Neural cell (in vitro differentiated cells): ENCODE measurements around the gene SLC5A9. TPM values are rescaled to one million over a fixed set of nuclear protein-coding genes. Genes with fewer than 3 reads are reported as not detected.
A peak's percentile ranks its signal among the peaks of the same experiment; 100 is the strongest.

Source experiments
- H2AFZ ChIP-seq: fragments of 200-600, 300-800 bp; sonication (generic), shearing (Covaris generic); 2 replicates; pipeline ENCODE4 v1.6.0; 2014; ENCODE audit warnings: low read depth, mild to moderate bottlenecking, antibody characterized with exemption, low read length, moderate library complexity
- H3F3A ChIP-seq: fragments of 200-600 bp; shearing (Covaris generic); 2 replicates; pipeline ENCODE4 v1.6.1; 2016; ENCODE audit warnings: mild to moderate bottlenecking, moderate library complexity, mixed read lengths, antibody characterized with exemption, low read length; ENCODE audit not compliant: insufficient read depth, poor library complexity, severe bottlenecking
- H3K27ac ChIP-seq: fragments of 200-600, 300-800 bp; sonication (generic), shearing (Covaris generic); 2 replicates; pipeline ENCODE4 v1.5.1; 2014; ENCODE audit warnings: mild to moderate bottlenecking, low read length, moderate library complexity
- H3K27me3 ChIP-seq: fragments of 300-800, 200-600 bp; sonication (generic), shearing (Covaris generic); 2 replicates; pipeline ENCODE4 v1.6.0; 2014; ENCODE audit warnings: mild to moderate bottlenecking, low read depth, low read length, moderate library complexity; ENCODE audit not compliant: insufficient read depth
- H3K36me3 ChIP-seq: fragments of 300-800, 200-600 bp; sonication (generic), shearing (Covaris generic); 2 replicates; pipeline ENCODE4 v1.5.1; 2014; ENCODE audit warnings: mild to moderate bottlenecking, antibody characterized with exemption, low read length, moderate library complexity; ENCODE audit not compliant: insufficient read depth
- H3K4me2 ChIP-seq: fragments of 300-800, 200-600 bp; sonication (generic), shearing (Covaris generic); 2 replicates; pipeline ENCODE4 v1.6.0; 2014; ENCODE audit warnings: mild to moderate bottlenecking, low read length
- H3K4me3 ChIP-seq: fragments of 300-800, 200-600 bp; sonication (generic), shearing (Covaris generic); 2 replicates; pipeline ENCODE4 v1.5.1; 2014; ENCODE audit warnings: mild to moderate bottlenecking, low read length, moderate library complexity
- H3K79me2 ChIP-seq: fragments of 200-600 bp; shearing (Covaris generic); replicated peaks from 2 replicates; pipeline ENCODE4 v1.6.0; 2014; ENCODE audit warnings: mild to moderate bottlenecking, low read length, moderate library complexity; ENCODE audit not compliant: insufficient read depth
- H3K9ac ChIP-seq: fragments of 300-800, 200-600 bp; sonication (generic), shearing (Covaris generic); 2 replicates; pipeline ENCODE4 v1.6.1; 2016; ENCODE audit warnings: mild to moderate bottlenecking, low read length, mixed read lengths
- H3K9me2 ChIP-seq: fragments of 200-600 bp; shearing (Covaris generic); 2 replicates; pipeline ENCODE4 v1.6.1; 2016; ENCODE audit warnings: mild to moderate bottlenecking, low read length, mixed read lengths; ENCODE audit not compliant: insufficient read depth
- H3K9me3 ChIP-seq: fragments of 200-600, 300-800 bp; sonication (generic), shearing (Covaris generic); 2 replicates; pipeline ENCODE4 v1.6.1; 2016; ENCODE audit warnings: mild to moderate bottlenecking, mixed run types, low read length, moderate library complexity, mixed read lengths
- H4K20me1 ChIP-seq: fragments of 200-600 bp; shearing (Covaris generic); 2 replicates; pipeline ENCODE4 v1.6.1; 2016; ENCODE audit warnings: mild to moderate bottlenecking, mixed run types; ENCODE audit not compliant: insufficient read depth
- EP300 ChIP-seq: fragments of 450-650 bp; conservative IDR thresholded peaks from 2 replicates; pipeline ENCODE4 v1.6.1; 2014; ENCODE audit warnings: antibody characterized with exemption, mild to moderate bottlenecking, moderate library complexity; ENCODE audit not compliant: poor library complexity, severe bottlenecking
- EZH2 ChIP-seq: fragments of 200-600, 300-800 bp; shearing (Covaris generic), sonication (generic); IDR thresholded peaks from 2 replicates; pipeline ENCODE4 v1.6.1; 2014; ENCODE audit warnings: antibody characterized with exemption, low read length, borderline replicate concordance, mild to moderate bottlenecking; ENCODE audit not compliant: insufficient read depth, poor library complexity, severe bottlenecking
- MXI1 ChIP-seq: fragments of 450-650 bp; conservative IDR thresholded peaks from 2 replicates; pipeline ENCODE4 v1.6.1; 2014; ENCODE audit warnings: antibody characterized with exemption, mild to moderate bottlenecking; ENCODE audit not compliant: poor library complexity, severe bottlenecking
- POLR2AphosphoS5 ChIP-seq: IDR thresholded peaks from 2 replicates; pipeline ENCODE4 v1.6.1; 2012
- RAD21 ChIP-seq: fragments of 450-650 bp; conservative IDR thresholded peaks from 2 replicates; pipeline ENCODE4 v1.6.1; 2014; ENCODE audit warnings: antibody characterized with exemption, mild to moderate bottlenecking, moderate library complexity
- REST ChIP-seq: IDR thresholded peaks from 2 replicates; pipeline ENCODE4 v1.6.1; 2012; ENCODE audit warnings: borderline replicate concordance
- SMC3 ChIP-seq: fragments of 450-650 bp; conservative IDR thresholded peaks from 2 replicates; pipeline ENCODE4 v1.6.1; 2014; ENCODE audit warnings: antibody characterized with exemption, mild to moderate bottlenecking, moderate library complexity; ENCODE audit not compliant: poor library complexity
- TAF1 ChIP-seq: IDR thresholded peaks from 2 replicates; pipeline ENCODE4 v1.6.1; 2012; ENCODE audit warnings: low read depth
- polyA plus RNA-seq: library from polyadenylated mRNA; depleted of rRNA; stranded (reverse); fragments of >200 nt; gene quantifications from 2 replicates; pipeline ENCODE4 v1.2.3, GENCODE V29; 2014
- TF ChIP-seq, protein P1 (sequence below): fragments of 450-650 bp; IDR thresholded peaks from 2 replicates; pipeline ENCODE4 v1.5.1; 2014; ENCODE audit warnings: antibody characterized with exemption, mild to moderate bottlenecking, moderate library complexity; ENCODE audit not compliant: poor library complexity, severe bottlenecking

SLC5A9 gene
- polyA plus RNA-seq, 1 donor from 2014 or later: not detected

DNA sequence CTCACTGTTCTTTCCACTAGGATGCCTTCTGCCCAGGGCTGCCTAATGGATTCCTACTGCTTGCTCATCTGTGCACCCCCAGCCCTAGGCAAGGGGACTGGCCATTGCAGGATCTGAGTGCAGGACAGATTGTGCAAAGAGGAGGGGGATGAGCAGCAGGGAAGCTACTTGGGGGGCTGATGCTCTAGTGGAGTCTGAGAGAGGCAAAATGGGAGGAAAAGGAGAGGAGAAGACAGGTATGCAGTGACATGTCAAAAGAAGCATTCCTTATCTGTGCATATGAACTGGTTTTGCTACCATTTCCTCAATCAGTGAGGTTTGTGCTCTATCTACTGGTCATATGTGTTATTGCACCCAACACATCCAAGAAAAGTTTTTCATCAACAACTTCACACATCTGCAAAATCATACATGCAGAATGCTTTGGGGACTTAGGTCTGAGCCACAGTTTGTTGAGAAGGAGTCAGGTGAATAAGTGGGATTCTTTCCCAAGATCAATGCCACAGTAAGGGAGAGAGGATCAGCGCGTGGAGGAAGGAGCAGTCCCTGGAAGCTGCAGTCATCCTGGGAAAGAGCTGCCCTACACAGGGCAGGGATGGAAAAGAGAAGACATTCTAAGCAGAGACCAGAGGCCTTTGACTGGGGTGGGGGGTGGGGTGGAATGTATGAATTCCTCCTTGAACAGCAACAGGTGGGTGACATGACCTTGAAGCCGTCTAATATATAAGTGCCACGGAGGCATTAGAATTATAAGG lies 14.4 kb downstream of the SLC5A9 start:
- Histone ChIP-seq H3K9me3 (no peaks in the 10 kb centered on the region), H3K9me2 (no peaks in the 10 kb centered on the region), H4K20me1 (no peaks in the 10 kb centered on the region), H3K4me2 (no peak overlapping the region), H3K79me2 (no peaks in the 10 kb centered on the region), H3K36me3 (no peaks in the 10 kb centered on the region), H3K4me3 (no peak overlapping the region), H3F3A (no peaks in the 10 kb centered on the region), H3K27me3 (no peaks in the 10 kb centered on the region), H3K9ac (no peak overlapping the region), H2AFZ (no peak overlapping the region), H3K27ac (no peak overlapping the region)
- TF ChIP-seq, protein P1, sequence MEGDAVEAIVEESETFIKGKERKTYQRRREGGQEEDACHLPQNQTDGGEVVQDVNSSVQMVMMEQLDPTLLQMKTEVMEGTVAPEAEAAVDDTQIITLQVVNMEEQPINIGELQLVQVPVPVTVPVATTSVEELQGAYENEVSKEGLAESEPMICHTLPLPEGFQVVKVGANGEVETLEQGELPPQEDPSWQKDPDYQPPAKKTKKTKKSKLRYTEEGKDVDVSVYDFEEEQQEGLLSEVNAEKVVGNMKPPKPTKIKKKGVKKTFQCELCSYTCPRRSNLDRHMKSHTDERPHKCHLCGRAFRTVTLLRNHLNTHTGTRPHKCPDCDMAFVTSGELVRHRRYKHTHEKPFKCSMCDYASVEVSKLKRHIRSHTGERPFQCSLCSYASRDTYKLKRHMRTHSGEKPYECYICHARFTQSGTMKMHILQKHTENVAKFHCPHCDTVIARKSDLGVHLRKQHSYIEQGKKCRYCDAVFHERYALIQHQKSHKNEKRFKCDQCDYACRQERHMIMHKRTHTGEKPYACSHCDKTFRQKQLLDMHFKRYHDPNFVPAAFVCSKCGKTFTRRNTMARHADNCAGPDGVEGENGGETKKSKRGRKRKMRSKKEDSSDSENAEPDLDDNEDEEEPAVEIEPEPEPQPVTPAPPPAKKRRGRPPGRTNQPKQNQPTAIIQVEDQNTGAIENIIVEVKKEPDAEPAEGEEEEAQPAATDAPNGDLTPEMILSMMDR: peak; percentile 91
- no peak for TF ChIP-seq TAF1
- TF ChIP-seq RAD21: peak; percentile 93
- TF ChIP-seq POLR2AphosphoS5: no peak
- peak; percentile 87 for TF ChIP-seq SMC3
- no peak for TF ChIP-seq MXI1
- no peak for TF ChIP-seq EZH2

DNA sequence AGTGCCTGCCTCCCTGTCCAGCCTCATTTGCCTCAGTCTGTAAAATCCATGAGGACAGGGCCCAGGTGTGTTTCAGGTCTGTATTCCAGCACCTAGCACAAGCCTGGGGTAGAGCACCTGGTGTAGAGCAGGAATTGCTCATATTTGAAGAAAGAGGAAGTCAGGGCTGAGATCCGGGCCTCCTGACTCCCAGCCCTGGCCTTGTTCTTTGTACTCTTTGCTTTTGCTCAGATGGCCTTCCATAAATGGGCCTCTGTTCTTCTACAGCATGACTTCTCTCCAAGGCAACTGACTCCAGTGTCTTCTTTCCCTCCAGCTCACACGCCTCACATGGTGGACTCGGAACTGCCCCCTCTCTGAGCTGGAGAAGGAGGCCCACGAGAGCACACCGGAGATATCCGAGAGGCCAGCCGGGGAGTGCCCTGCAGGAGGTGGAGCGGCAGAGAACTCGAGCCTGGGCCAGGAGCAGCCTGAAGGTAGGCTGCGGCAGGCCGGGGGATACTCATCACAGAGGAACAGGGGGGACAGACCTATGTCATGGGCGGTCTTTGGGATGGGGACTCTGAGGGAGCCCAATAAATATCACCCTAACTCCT lies 19.7 kb downstream of the SLC5A9 start:
- Histone ChIP-seq H3K9me3 (no peaks in the 10 kb centered on the region), H3K9me2 (no peaks in the 10 kb centered on the region), H3K4me2 (no peak overlapping the region), H3K79me2 (no peaks in the 10 kb centered on the region), H3K9ac (no peak overlapping the region), H3K4me3 (no peak overlapping the region), H3K36me3 (no peaks in the 10 kb centered on the region), H3K27ac (no peak overlapping the region), H3F3A (no peaks in the 10 kb centered on the region), H3K27me3 (no peaks in the 10 kb centered on the region), H2AFZ (no peak overlapping the region), H4K20me1 (no peaks in the 10 kb centered on the region)
- TF ChIP-seq EP300: no peak
- no peak for TF ChIP-seq MXI1
- TF ChIP-seq REST: no peak
- TF ChIP-seq RAD21: no peak
- TF ChIP-seq TAF1: no peak
- TF ChIP-seq, protein P1: no peak
- TF ChIP-seq SMC3: no peak
